Activated effector memory CD4-positive, alpha-beta T cell treated with anti-CD3 and anti-CD28 coated beads, Interleukin-2, amount 50 U/mL, for 16 hours (primary cell): ENCODE results near the gene SERP2.

Source experiments
- DNase-seq: peaks from one replicate; pipeline ENCODE4 v3.0.0-alpha.2; 2020

Gene SERP2

GRCh38 chr13:44389060-44389666 is 15.5 kb downstream of the SERP2 start:
- DNase-seq, result no peak

- no peak for DNase-seq
Measured at GRCh38 chr13:44389876-44390275, 16.3 kb downstream of the SERP2 start.

GRCh38 chr13:44393391-44393790 is 19.8 kb downstream of the SERP2 start:
- no peak for DNase-seq

- no peak for DNase-seq
Measured at GRCh38 chr13:44394658-44395057, 21.0 kb downstream of the SERP2 start.

GRCh38 chr13:44395976-44396694 is 22.5 kb downstream of the SERP2 start:
- no peak for DNase-seq

GRCh38 chr13:44396701-44397580 is 23.3 kb downstream of the SERP2 start:
- DNase-seq, result no peak

- DNase-seq, result no peak
Measured at GRCh38 chr13:44397766-44398223, 24.2 kb downstream of the SERP2 start.

GRCh38 chr13:44398606-44399005 is 25.0 kb downstream of the SERP2 start:
- no peak for DNase-seq

GRCh38 chr13:44399074-44399473 is 25.4 kb downstream of the SERP2 start:
- DNase-seq, result no peak

GRCh38 chr13:44400736-44401135 is 27.1 kb downstream of the SERP2 start:
- DNase-seq, result no peak

GRCh38 chr13:44401577-44401976 is 28.0 kb downstream of the SERP2 start:
- DNase-seq, result no peak

GRCh38 chr13:44402899-44403445 is 29.3 kb downstream of the SERP2 start:
- no peak for DNase-seq

- DNase-seq, result no peak
Measured at GRCh38 chr13:44403461-44404056, 29.9 kb downstream of the SERP2 start.

GRCh38 chr13:44404261-44405132 is 30.9 kb downstream of the SERP2 start:
- DNase-seq, result no peak

GRCh38 chr13:44406617-44407016 is 33.0 kb downstream of the SERP2 start:
- DNase-seq, result no peak

GRCh38 chr13:44407379-44407778 is 33.8 kb downstream of the SERP2 start:
- no peak for DNase-seq

- no peak for DNase-seq
Measured at GRCh38 chr13:44407891-44408290, 34.3 kb downstream of the SERP2 start.

- no peak for DNase-seq
Measured at GRCh38 chr13:44409595-44409994, 36.0 kb downstream of the SERP2 start.

GRCh38 chr13:44410328-44410859 is 36.8 kb downstream of the SERP2 start:
- no peak for DNase-seq

- DNase-seq, result no peak
Measured at GRCh38 chr13:44411841-44412240, 38.2 kb downstream of the SERP2 start.

- DNase-seq, result no peak
Measured at GRCh38 chr13:44412346-44412935, 38.8 kb downstream of the SERP2 start.
